ENCODE measurements around the gene GJB4.

Gene GJB4

GRCh38 chr1:34777519-34778321, 18.2 kb downstream of the GJB4 start:
- in situ Hi-C loops (cut with MboI; ENCODE audit: low sequenced_read_pairs), result no loop called here

- in situ Hi-C loops (cut with MboI; ENCODE audit: low sequenced_read_pairs), result no loop called here
Observed at GRCh38 chr1:34778381-34778780, 18.8 kb downstream of the GJB4 start.

GRCh38 chr1:34779005-34779404, 19.5 kb downstream of the GJB4 start:
- in situ Hi-C loops (cut with MboI; ENCODE audit: low sequenced_read_pairs), result no loop called here

- in situ Hi-C loops (cut with MboI; ENCODE audit: low sequenced_read_pairs), result no loop called here
Observed at GRCh38 chr1:34779526-34779925, 20.0 kb downstream of the GJB4 start.

GRCh38 chr1:34779962-34780361, 20.4 kb downstream of the GJB4 start:
- in situ Hi-C loops (cut with MboI; ENCODE audit: low sequenced_read_pairs), result no loop called here

- in situ Hi-C loops (cut with MboI; ENCODE audit: low sequenced_read_pairs), result no loop called here
Observed at GRCh38 chr1:34780528-34780927, 21.0 kb downstream of the GJB4 start.

GRCh38 chr1:34781071-34781843, 21.7 kb downstream of the GJB4 start, which contains the start of gene GJB3:
GJB3 (plus strand) TSS chr1:34781214; CDS start chr1:34784763, 3,549 bp downstream.
- in situ Hi-C loops (cut with MboI; ENCODE audit: low sequenced_read_pairs), result no loop called here

GRCh38 chr1:34781844-34782391, 22.4 kb downstream of the GJB4 start:
- in situ Hi-C loops (cut with MboI; ENCODE audit: low sequenced_read_pairs), result no loop called here

- in situ Hi-C loops (cut with MboI; ENCODE audit: low sequenced_read_pairs), result no loop called here
Observed at GRCh38 chr1:34784751-34785221, 25.2 kb downstream of the GJB4 start.

GRCh38 chr1:34785231-34785874, 25.8 kb downstream of the GJB4 start:
- in situ Hi-C loops (cut with MboI; ENCODE audit: low sequenced_read_pairs), result no loop called here

- in situ Hi-C loops (cut with MboI; ENCODE audit: low sequenced_read_pairs), result no loop called here
Observed at GRCh38 chr1:34785875-34786470, 26.4 kb downstream of the GJB4 start.

GRCh38 chr1:34786521-34787325, 27.2 kb downstream of the GJB4 start:
- in situ Hi-C loops (cut with MboI; ENCODE audit: low sequenced_read_pairs), result no loop called here

GRCh38 chr1:34787461-34788420, 28.2 kb downstream of the GJB4 start:
- in situ Hi-C loops (cut with MboI; ENCODE audit: low sequenced_read_pairs), result no loop called here

GRCh38 chr1:34790985-34791384, 31.4 kb downstream of the GJB4 start:
- in situ Hi-C loops (cut with MboI; ENCODE audit: low sequenced_read_pairs), result no loop called here

- in situ Hi-C loops (cut with MboI; ENCODE audit: low sequenced_read_pairs), result no loop called here
Observed at GRCh38 chr1:34792424-34792823, 32.9 kb downstream of the GJB4 start.

GRCh38 chr1:34792868-34793727, 33.6 kb downstream of the GJB4 start, which contains the start of gene GJA4:
GJA4 (plus strand) TSS chr1:34792999; CDS start chr1:34794214, 1,215 bp downstream.
- in situ Hi-C loops (cut with MboI; ENCODE audit: low sequenced_read_pairs), result no loop called here

- in situ Hi-C loops (cut with MboI; ENCODE audit: low sequenced_read_pairs), result no loop called here
Observed at GRCh38 chr1:34794001-34794789, 34.7 kb downstream of the GJB4 start.
